G401 (cell line): ENCODE data around the gene KCNK10. TPM values are rescaled to one million over a fixed set of nuclear protein-coding genes. Genes with fewer than 3 reads are reported as not detected.
A peak's percentile ranks its signal among the peaks of the same experiment; 100 is the strongest.

Experiments used
- DNase-seq: peaks from one replicate; pipeline ENCODE4 v3.0.0-alpha.2; 2015; ENCODE audit warnings: low spot score
- in situ Hi-C: cut with HindIII; loops from 2 replicates; pipeline ENCODE4 v1.10.0; 2016; ENCODE audit warnings: low sequenced_read_pairs, mixed read lengths
- total RNA-seq: library from RNA; depleted of rRNA; stranded (reverse); fragments of >200 nt; shearing (Covaris generic); gene quantifications from 2 replicates; pipeline ENCODE4 v1.2.3, GENCODE V29; 2014

Gene KCNK10
- total RNA-seq, 1 experiment from 2014 or later, result not detected

- no peak for DNase-seq
Observed at GRCh38 chr14:88243946-88244345, 79.1 kb downstream of the KCNK10 start.

GRCh38 chr14:88242446-88242845 is 80.6 kb downstream of the KCNK10 start:
- DNase-seq, result peak; percentile 94
- in situ Hi-C loops, result no loop called here

More at GRCh38 chr14:88243946-88244345, 79.1 kb downstream of the KCNK10 start:
- in situ Hi-C loops, result no loop called here

GRCh38 chr14:88241810-88242209 is 81.3 kb downstream of the KCNK10 start:
- peak; percentile 68 for DNase-seq
- in situ Hi-C loops, result no loop called here

- DNase-seq, result no peak
- in situ Hi-C loops, result no loop called here
Observed at GRCh38 chr14:88234442-88234841, 88.6 kb downstream of the KCNK10 start.

- DNase-seq, result peak; percentile 60
- in situ Hi-C loops, result no loop called here
Observed at GRCh38 chr14:88233915-88234314, 89.2 kb downstream of the KCNK10 start.

GRCh38 chr14:88232771-88233170 is 90.3 kb downstream of the KCNK10 start:
- in situ Hi-C loops, result no loop called here
- DNase-seq, result peak; percentile 89

GRCh38 chr14:88231603-88232002 is 91.5 kb downstream of the KCNK10 start:
- peak; percentile 66 for DNase-seq
- in situ Hi-C loops, result no loop called here

- in situ Hi-C loops, result no loop called here
- no peak for DNase-seq
Observed at GRCh38 chr14:88229428-88229827, 93.6 kb downstream of the KCNK10 start.

GRCh38 chr14:88228522-88229236 is 94.4 kb downstream of the KCNK10 start:
- DNase-seq, result no peak
- in situ Hi-C loops, result no loop called here

GRCh38 chr14:88227693-88228092 is 95.4 kb downstream of the KCNK10 start:
- in situ Hi-C loops, result no loop called here
- no peak for DNase-seq

GRCh38 chr14:88225721-88226120 is 97.3 kb downstream of the KCNK10 start:
- in situ Hi-C loops, result no loop called here
- peak; percentile 87 for DNase-seq

GRCh38 chr14:88218119-88218915 is 104.8 kb downstream of the KCNK10 start:
- DNase-seq, result peak; percentile 90
- in situ Hi-C loops, result no loop called here

GRCh38 chr14:88212691-88213090 is 110.4 kb downstream of the KCNK10 start:
- peak; percentile 81 for DNase-seq
- in situ Hi-C loops, result no loop called here

- in situ Hi-C loops, result no loop called here
- DNase-seq, result peak; percentile 60
Observed at GRCh38 chr14:88210426-88210825, 112.6 kb downstream of the KCNK10 start.

- peak; percentile 43 for DNase-seq
Observed at GRCh38 chr14:88209273-88209672, 113.8 kb downstream of the KCNK10 start.

GRCh38 chr14:88208858-88209257 is 114.2 kb downstream of the KCNK10 start:
- DNase-seq, result peak; percentile 27
- in situ Hi-C loops, result no loop called here

More at GRCh38 chr14:88209273-88209672, 113.8 kb downstream of the KCNK10 start:
- in situ Hi-C loops, result no loop called here

- DNase-seq, result peak; percentile 62
- in situ Hi-C loops, result no loop called here
Observed at GRCh38 chr14:88204221-88204620, 118.8 kb downstream of the KCNK10 start.

- in situ Hi-C loops, result no loop called here
Observed at GRCh38 chr14:88203291-88203690, 119.8 kb downstream of the KCNK10 start.

GRCh38 chr14:88202286-88202685 is 120.8 kb downstream of the KCNK10 start:
- in situ Hi-C loops, result no loop called here
- DNase-seq, result no peak

More at GRCh38 chr14:88203291-88203690, 119.8 kb downstream of the KCNK10 start:
- no peak for DNase-seq

GRCh38 chr14:88201851-88202250 is 121.2 kb downstream of the KCNK10 start:
- no peak for DNase-seq
- in situ Hi-C loops, result no loop called here
